CD4-positive, alpha-beta T cell treated with Interleukin-6 at 100 ng/mL for 8 hours (primary cell): ENCODE results near the gene FGF14.
"Not testable (repeated sequence)": the region's sequence is repeated elsewhere in the genome, so short reads cannot be mapped to it uniquely, and the experiment has no call there.

Source experiments
- DNase-seq: peaks from one replicate; pipeline ENCODE4 v3.0.0-alpha.2; 2020; ENCODE audit warnings: mixed read lengths, low spot score

The FGF14 gene

GRCh38 chr13:102136735-102137296 is 265.0 kb downstream of the FGF14 start:
- no peak for DNase-seq

GRCh38 chr13:102132777-102133295 is 269.0 kb downstream of the FGF14 start:
- no peak for DNase-seq

- DNase-seq: no peak
Measured at GRCh38 chr13:102131246-102131645, 270.6 kb downstream of the FGF14 start.

- no peak for DNase-seq
Measured at GRCh38 chr13:102128216-102128810, 273.5 kb downstream of the FGF14 start.

GRCh38 chr13:102127153-102127552 is 274.7 kb downstream of the FGF14 start:
- no peak for DNase-seq

- DNase-seq: no peak
Measured at GRCh38 chr13:102122147-102122546, 279.7 kb downstream of the FGF14 start.

- no peak for DNase-seq
Measured at GRCh38 chr13:102117175-102117831, 284.5 kb downstream of the FGF14 start.

GRCh38 chr13:102103469-102103868 is 298.4 kb downstream of the FGF14 start:
- DNase-seq: no peak

- DNase-seq: no peak
Measured at GRCh38 chr13:102100234-102100633, 301.6 kb downstream of the FGF14 start.

GRCh38 chr13:102097708-102098107 is 304.1 kb downstream of the FGF14 start:
- no peak for DNase-seq

- not testable (repeated sequence) for DNase-seq
Measured at GRCh38 chr13:102093288-102093687, 308.6 kb downstream of the FGF14 start.

- DNase-seq: no peak
Measured at GRCh38 chr13:102091231-102091630, 310.6 kb downstream of the FGF14 start.

- DNase-seq: no peak
Measured at GRCh38 chr13:102090532-102090931, 311.3 kb downstream of the FGF14 start.

- no peak for DNase-seq
Measured at GRCh38 chr13:102089722-102090121, 312.1 kb downstream of the FGF14 start.

GRCh38 chr13:102089177-102089576 is 312.7 kb downstream of the FGF14 start:
- DNase-seq: no peak

GRCh38 chr13:102073251-102073650 is 328.6 kb downstream of the FGF14 start:
- no peak for DNase-seq

GRCh38 chr13:102071711-102072110 is 330.1 kb downstream of the FGF14 start:
- DNase-seq: no peak

- not testable (repeated sequence) for DNase-seq
Measured at GRCh38 chr13:102068323-102068722, 333.5 kb downstream of the FGF14 start.

GRCh38 chr13:102055090-102055779 is 346.6 kb downstream of the FGF14 start:
- no peak for DNase-seq

GRCh38 chr13:102049853-102050252 is 352.0 kb downstream of the FGF14 start:
- DNase-seq: no peak

- no peak for DNase-seq
Measured at GRCh38 chr13:102045731-102046130, 356.1 kb downstream of the FGF14 start.

- no peak for DNase-seq
Measured at GRCh38 chr13:102042746-102043145, 359.1 kb downstream of the FGF14 start.

GRCh38 chr13:102041544-102041943 is 360.3 kb downstream of the FGF14 start:
- no peak for DNase-seq
